Karpas-422 (cell line): Measurements from ENCODE around the gene FYTTD1. TPM values are rescaled to one million over a fixed set of nuclear protein-coding genes. Genes with fewer than 3 reads are reported as not detected.
"Not testable (repeated sequence)": the region's sequence is repeated elsewhere in the genome, so short reads cannot be mapped to it uniquely, and the experiment has no call there.

Experiments
- DNase-seq: peaks from one replicate; pipeline ENCODE4 v3.0.0-alpha.2; 2015
- H2AFZ ChIP-seq: fragments of 200-600 bp; sonication (generic); 2 replicates; pipeline ENCODE4 v1.6.1; 2014; ENCODE audit warnings: antibody characterized with exemption, low read length, mixed read lengths
- H3K27ac ChIP-seq: fragments of 200-600 bp; sonication (generic); 2 replicates; pipeline ENCODE4 v1.5.1; 2014; ENCODE audit warnings: mild to moderate bottlenecking, low read length, moderate library complexity
- H3K27me3 ChIP-seq: fragments of 200-600 bp; sonication (generic); 2 replicates; pipeline ENCODE4 v1.6.1; 2014; ENCODE audit warnings: low read length, mixed read lengths
- H3K36me3 ChIP-seq: fragments of 200-600 bp; sonication (generic); 2 replicates; pipeline ENCODE4 v1.6.1; 2014; ENCODE audit warnings: low read length, mixed read lengths; ENCODE audit not compliant: insufficient read depth
- H3K4me1 ChIP-seq: fragments of 200-600 bp; sonication (generic); 2 replicates; pipeline ENCODE4 v1.6.1; 2014; ENCODE audit warnings: mild to moderate bottlenecking, low read length, mixed read lengths
- H3K4me2 ChIP-seq: fragments of 200-600 bp; sonication (generic); 2 replicates; pipeline ENCODE4 v1.6.1; 2014; ENCODE audit warnings: low read length, low read depth, mild to moderate bottlenecking; ENCODE audit not compliant: poor library complexity, severe bottlenecking
- H3K4me3 ChIP-seq: fragments of 200-600 bp; sonication (generic); 2 replicates; pipeline ENCODE4 v1.5.1; 2014; ENCODE audit warnings: mild to moderate bottlenecking, antibody characterized with exemption, low read length, mixed read lengths
- H3K79me2 ChIP-seq: fragments of 200-600 bp; sonication (generic); 2 replicates; pipeline ENCODE4 v1.6.1; 2014; ENCODE audit warnings: mild to moderate bottlenecking, low read length, mixed read lengths
- H3K9ac ChIP-seq: fragments of 200-600 bp; sonication (generic); 2 replicates; pipeline ENCODE4 v1.6.0; 2014; ENCODE audit warnings: low read length
- H3K9me2 ChIP-seq: fragments of 200-600 bp; sonication (generic), shearing (Covaris generic); replicated peaks from 2 replicates; pipeline ENCODE4 v1.6.0; 2014; ENCODE audit warnings: mild to moderate bottlenecking, low read length, moderate library complexity; ENCODE audit not compliant: insufficient read depth
- H3K9me3 ChIP-seq: fragments of 300-700, 200-600 bp; sonication (generic); 2 replicates; pipeline ENCODE4 v1.6.1; 2014; ENCODE audit warnings: low read length, mixed read lengths
- H4K20me1 ChIP-seq: fragments of 200-600 bp; sonication (generic); 2 replicates; pipeline ENCODE4 v1.6.1; 2014; ENCODE audit warnings: mild to moderate bottlenecking, antibody characterized with exemption, low read length, low read depth; ENCODE audit not compliant: insufficient read depth
- total RNA-seq: library from RNA; depleted of rRNA; stranded (reverse); fragments of >200 nt; shearing (Covaris generic); gene quantifications from 2 replicates; pipeline ENCODE4 v1.2.3, GENCODE V29; 2014; ENCODE audit warnings: low replicate concordance

Gene FYTTD1
- total RNA-seq, 1 experiment from 2014 or later = 145 TPM

DNA sequence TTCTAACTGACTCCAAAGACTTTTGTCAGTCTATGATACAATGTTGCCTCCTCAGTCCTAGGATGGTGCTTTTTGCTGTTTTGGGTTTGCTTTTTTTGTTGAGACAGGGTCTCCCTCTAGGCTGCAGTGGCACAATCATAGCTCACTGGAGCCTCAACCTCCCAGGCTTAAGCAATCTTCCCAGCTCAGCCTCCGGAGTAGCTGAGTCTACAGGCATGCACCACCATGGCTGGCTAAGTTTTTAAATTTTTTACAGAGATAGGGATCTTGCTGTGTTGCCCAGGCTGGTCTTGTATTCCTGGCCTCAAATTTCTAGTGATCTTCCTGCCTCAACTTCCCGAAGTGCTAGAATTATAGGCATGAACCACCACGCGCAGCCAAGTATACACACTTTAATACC lies 35.4 kb upstream of the FYTTD1 start:
- H3K9me2 ChIP-seq = no peaks in the 10 kb centered on the region
- H3K4me2 ChIP-seq = peak overlapping the region; percentile 84
- H3K9me3 ChIP-seq = no peaks in the 10 kb centered on the region
- DNase-seq = no peak
- no peak overlapping the region for H2AFZ ChIP-seq
- peaks cover 86% of the 10 kb centered on the region for H3K79me2 ChIP-seq
- no peak overlapping the region for H3K4me3 ChIP-seq
- H3K27ac ChIP-seq = peak overlapping the region; percentile 95
- H3K27me3 ChIP-seq = no peaks in the 10 kb centered on the region
- H3K36me3 ChIP-seq = peaks cover 16% of the 10 kb centered on the region; the same call in 1 of the 2 replicates
- H3K4me1 ChIP-seq = peaks cover 56% of the 10 kb centered on the region
- H3K9ac ChIP-seq = no peak overlapping the region
- H4K20me1 ChIP-seq = no peaks in the 10 kb centered on the region

DNA sequence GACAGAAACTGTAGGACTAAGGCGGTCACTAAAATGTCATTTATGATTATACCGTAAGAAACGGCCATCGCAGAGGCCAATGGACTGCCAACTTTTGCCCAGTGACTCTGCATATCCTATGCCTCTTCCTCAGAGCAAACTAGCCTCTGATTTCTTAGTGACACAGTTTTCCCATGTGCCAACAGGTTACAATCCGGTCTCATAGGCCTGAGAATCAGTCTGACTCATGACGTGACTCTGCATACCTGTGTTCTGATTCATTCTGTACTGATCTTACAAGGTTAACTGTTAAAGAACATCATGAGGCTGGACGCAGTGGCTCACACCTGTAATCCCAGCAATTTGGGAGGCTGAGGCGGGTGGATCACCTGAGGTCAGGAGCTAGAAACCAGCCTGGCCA lies 30.8 kb upstream of the FYTTD1 start:
- Histone ChIP-seq H3K9me2 (no peaks in the 10 kb centered on the region), H3K9ac (no peak overlapping the region), H3K79me2 (peaks cover 94% of the 10 kb centered on the region), H3K36me3 (peaks cover 31% of the 10 kb centered on the region), H3K27ac (no peak overlapping the region), H3K4me2 (no peak overlapping the region), H3K9me3 (no peaks in the 10 kb centered on the region; the same call in 1 of the 2 replicates), H3K4me3 (no peak overlapping the region), H3K4me1 (peaks cover 37% of the 10 kb centered on the region), H3K27me3 (no peaks in the 10 kb centered on the region), H4K20me1 (no peaks in the 10 kb centered on the region), H2AFZ (no peak overlapping the region)
- no peak for DNase-seq

DNA sequence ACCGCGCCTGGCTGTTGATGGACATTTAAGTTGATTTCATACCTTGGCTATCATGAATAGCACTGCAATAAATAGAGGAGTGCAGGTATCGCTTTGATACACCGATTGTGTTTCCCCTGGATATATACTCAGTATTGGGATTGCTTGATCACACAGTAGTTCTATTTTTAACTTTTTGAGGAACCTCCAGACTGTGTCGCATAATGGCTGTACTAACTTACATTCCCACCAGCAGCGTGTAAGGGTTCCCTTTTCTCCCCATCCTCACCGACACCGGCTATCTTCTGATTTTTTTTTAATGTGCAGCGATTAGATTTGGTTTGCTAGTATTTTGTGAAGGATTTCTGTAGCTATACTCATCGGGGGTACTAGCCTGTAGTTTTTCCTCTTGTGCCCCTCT lies 29.0 kb upstream of the FYTTD1 start:
- Histone ChIP-seq H3K9me3 (no peaks in the 10 kb centered on the region; the same call in 1 of the 2 replicates), H4K20me1 (no peaks in the 10 kb centered on the region), H3K4me2 (no peak overlapping the region), H3K4me1 (peaks cover 36% of the 10 kb centered on the region), H3K79me2 (peaks cover 95% of the 10 kb centered on the region), H3K27ac (no peak overlapping the region), H3K36me3 (peaks cover 35% of the 10 kb centered on the region), H3K4me3 (no peak overlapping the region), H3K9ac (no peak overlapping the region), H3K27me3 (no peaks in the 10 kb centered on the region), H3K9me2 (no peaks in the 10 kb centered on the region), H2AFZ (no peak overlapping the region)
- no peak for DNase-seq

DNA sequence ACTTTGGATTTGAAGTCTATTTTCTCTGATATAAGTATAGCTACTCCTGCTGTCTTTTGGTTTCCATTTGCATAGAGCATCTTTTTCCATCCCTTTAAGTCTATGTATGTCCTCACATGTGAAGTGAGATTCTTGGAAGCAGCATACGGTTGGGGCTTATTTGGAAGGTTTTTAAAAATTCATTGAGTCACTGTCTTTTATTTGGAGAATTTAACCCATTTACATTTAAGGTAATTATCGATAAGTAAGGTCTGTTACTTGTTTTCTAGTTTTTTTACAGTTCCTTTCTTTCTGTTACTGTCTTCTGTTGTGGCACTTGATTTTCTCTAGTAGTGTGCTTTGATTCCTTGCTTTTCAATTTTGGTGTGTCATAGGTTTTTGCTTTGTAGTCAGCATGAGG lies 26.9 kb upstream of the FYTTD1 start:
- H3K27me3 ChIP-seq = no peaks in the 10 kb centered on the region

DNA sequence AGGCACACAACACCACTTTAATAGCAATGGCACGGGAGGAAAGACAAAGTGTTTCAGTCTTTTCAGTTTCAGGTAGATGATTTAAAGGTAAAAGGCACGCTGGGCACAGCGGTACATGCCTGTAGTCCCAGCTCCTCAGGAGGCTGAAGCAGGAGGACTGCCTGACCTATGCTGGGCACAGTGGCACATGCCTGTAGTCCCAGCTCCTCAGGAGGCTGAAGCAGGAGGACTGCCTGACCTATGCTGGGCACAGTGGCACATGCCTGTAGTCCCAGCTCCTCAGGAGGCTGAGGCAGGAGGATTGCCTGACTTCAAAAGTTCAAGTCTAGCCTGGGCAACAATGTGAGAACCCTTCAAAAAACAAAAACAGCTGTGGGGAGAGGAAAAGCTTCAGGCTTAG lies 21.8 kb upstream of the FYTTD1 start:
- H2AFZ ChIP-seq, H4K20me1 ChIP-seq, H3K27ac ChIP-seq, H3K4me2 ChIP-seq, H3K27me3 ChIP-seq, DNase-seq, H3K9me3 ChIP-seq, H3K9ac ChIP-seq, H3K4me3 ChIP-seq, H3K9me2 ChIP-seq: not testable (repeated sequence)
- Histone ChIP-seq H3K4me1 (peaks cover 13% of the 10 kb centered on the region), H3K36me3 (peaks cover 35% of the 10 kb centered on the region), H3K79me2 (peaks cover 85% of the 10 kb centered on the region)

More for the DNA sequence above, 26.9 kb upstream of the FYTTD1 start:
- H3K9me2 ChIP-seq = no peaks in the 10 kb centered on the region
- H3K27ac ChIP-seq = no peak overlapping the region
- DNase-seq = no peak
- peaks cover 31% of the 10 kb centered on the region for H3K4me1 ChIP-seq
- peaks cover 93% of the 10 kb centered on the region for H3K79me2 ChIP-seq
- H3K9ac ChIP-seq = no peak overlapping the region
- H3K9me3 ChIP-seq = no peaks in the 10 kb centered on the region; the same call in 1 of the 2 replicates
- no peak overlapping the region for H2AFZ ChIP-seq
- H3K36me3 ChIP-seq = peaks cover 36% of the 10 kb centered on the region
- no peak overlapping the region for H3K4me2 ChIP-seq
- H3K4me3 ChIP-seq = no peak overlapping the region
- H4K20me1 ChIP-seq = no peaks in the 10 kb centered on the region

DNA sequence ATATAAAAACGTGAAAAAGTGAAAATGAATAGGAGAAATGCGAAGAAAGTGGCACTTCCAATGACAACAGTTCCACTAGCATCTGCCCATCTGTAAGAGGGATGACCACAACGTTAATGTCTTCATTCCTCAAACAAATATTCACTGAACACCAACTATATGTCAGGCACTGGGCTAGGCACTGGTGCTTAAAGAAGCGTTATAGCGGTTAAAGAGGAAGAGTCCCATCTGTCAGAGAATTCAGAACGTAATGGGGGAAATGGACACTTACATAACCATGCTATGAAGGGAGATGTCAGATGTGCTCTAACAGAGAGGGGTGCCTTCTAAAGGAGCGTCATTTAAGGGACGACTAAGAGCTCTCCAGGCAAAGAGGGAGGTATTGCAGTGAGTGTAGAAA lies 21.2 kb upstream of the FYTTD1 start:
- H3K27ac ChIP-seq = no peak overlapping the region

DNA sequence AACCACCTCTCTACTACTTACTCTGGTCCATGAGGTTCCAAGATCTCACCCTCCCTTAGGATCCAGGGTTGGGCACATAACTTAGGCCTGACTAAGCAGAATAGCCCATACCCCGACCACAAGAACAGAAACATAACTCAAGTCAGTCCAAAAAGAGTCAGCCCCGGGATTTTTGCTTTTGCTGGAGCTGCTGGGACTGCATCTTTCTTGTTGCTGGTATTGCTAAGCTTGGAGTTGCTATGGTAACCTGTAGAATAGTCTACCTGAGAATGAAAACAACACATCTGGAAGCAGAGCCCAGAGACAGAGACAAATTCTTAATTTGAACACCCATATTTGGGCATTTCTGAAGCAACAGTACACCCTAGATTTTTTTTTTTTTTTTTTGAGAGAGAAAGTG lies 19.5 kb upstream of the FYTTD1 start:
- DNase-seq = no peak
- H3K4me2 ChIP-seq = no peak overlapping the region
- H3K9me2 ChIP-seq = no peaks in the 10 kb centered on the region
- H3K9me3 ChIP-seq = no peaks in the 10 kb centered on the region
- no peak overlapping the region for H3K4me3 ChIP-seq
- peaks cover 29% of the 10 kb centered on the region for H3K36me3 ChIP-seq
- peaks cover 79% of the 10 kb centered on the region for H3K79me2 ChIP-seq
- peak overlapping the region; percentile 29; the same call in 1 of the 2 replicates for H3K27ac ChIP-seq
- no peaks in the 10 kb centered on the region for H3K27me3 ChIP-seq
- peaks cover 18% of the 10 kb centered on the region for H3K4me1 ChIP-seq
- H3K9ac ChIP-seq = no peak overlapping the region
- H4K20me1 ChIP-seq = no peaks in the 10 kb centered on the region
- H2AFZ ChIP-seq = no peak overlapping the region

More for the DNA sequence above, 21.2 kb upstream of the FYTTD1 start:
- Histone ChIP-seq H3K4me3 (no peak overlapping the region), H3K27me3 (no peaks in the 10 kb centered on the region), H3K36me3 (peaks cover 34% of the 10 kb centered on the region), H3K4me1 (peaks cover 15% of the 10 kb centered on the region), H3K79me2 (peaks cover 85% of the 10 kb centered on the region), H4K20me1 (no peaks in the 10 kb centered on the region), H3K4me2 (no peak overlapping the region), H3K9me3 (no peaks in the 10 kb centered on the region), H3K9me2 (no peaks in the 10 kb centered on the region), H3K9ac (no peak overlapping the region), H2AFZ (no peak overlapping the region)
- DNase-seq = no peak

DNA sequence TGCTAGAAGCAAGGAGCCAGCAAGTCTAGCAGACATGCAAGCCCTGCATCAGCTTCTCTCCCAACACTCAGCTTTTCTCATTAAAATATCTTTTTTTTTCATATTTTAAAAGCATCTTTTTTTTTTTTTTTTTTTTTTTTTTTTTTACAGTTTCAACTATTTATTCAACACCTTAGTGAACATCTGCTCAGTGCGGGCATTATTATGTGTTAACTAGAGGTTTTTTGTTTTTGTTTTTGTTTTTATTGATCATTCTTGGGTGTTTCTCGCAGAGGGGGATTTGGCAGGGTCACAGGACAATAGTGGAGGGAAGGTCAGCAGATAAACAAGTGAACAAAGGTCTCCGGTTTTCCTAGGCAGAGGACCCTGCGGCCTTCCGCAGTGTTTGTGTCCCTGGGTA lies 18.9 kb upstream of the FYTTD1 start:
- not testable (repeated sequence) for H3K9me2 ChIP-seq, DNase-seq, H3K27ac ChIP-seq, H2AFZ ChIP-seq, H3K4me2 ChIP-seq, H3K4me3 ChIP-seq, H3K9ac ChIP-seq, H3K27me3 ChIP-seq, H3K9me3 ChIP-seq, H4K20me1 ChIP-seq
- peaks cover 28% of the 10 kb centered on the region for H3K36me3 ChIP-seq
- peaks cover 24% of the 10 kb centered on the region for H3K4me1 ChIP-seq
- peaks cover 78% of the 10 kb centered on the region for H3K79me2 ChIP-seq

DNA sequence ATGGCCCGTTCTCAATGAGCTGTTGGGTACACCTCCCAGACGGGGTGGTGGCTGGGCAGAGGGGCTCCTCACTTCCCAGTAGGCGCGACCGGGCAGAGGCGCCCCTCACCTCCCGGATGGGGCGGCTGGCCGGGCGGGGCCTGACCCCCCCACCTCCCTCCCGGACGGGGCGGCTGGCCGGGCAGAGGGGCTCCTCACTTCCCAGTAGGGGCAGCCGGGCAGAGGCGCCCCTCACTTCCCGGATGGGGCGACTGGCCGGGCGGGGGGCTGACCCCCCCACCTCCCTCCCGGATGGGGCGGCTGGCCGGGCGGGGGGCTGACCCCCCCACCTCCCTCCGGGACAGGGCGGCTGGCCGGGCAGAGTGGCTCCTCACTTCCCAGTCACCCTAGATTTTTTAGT lies 18.2 kb upstream of the FYTTD1 start:
- H4K20me1 ChIP-seq, H3K4me3 ChIP-seq, H3K27ac ChIP-seq, H3K9me2 ChIP-seq, H3K27me3 ChIP-seq, H3K9ac ChIP-seq, H2AFZ ChIP-seq, H3K4me2 ChIP-seq, H3K9me3 ChIP-seq, DNase-seq: not testable (repeated sequence)
- peaks cover 28% of the 10 kb centered on the region for H3K36me3 ChIP-seq
- peaks cover 83% of the 10 kb centered on the region for H3K79me2 ChIP-seq
- peaks cover 24% of the 10 kb centered on the region for H3K4me1 ChIP-seq
